Keratinocyte (primary cell): Measurements from ENCODE around the gene LAMC3. TPM values are rescaled to one million over a fixed set of nuclear protein-coding genes. Genes with fewer than 3 reads are reported as not detected.

Experiments
- DNase-seq: peaks from one replicate; pipeline ENCODE4 v3.0.0-alpha.2; 2011; ENCODE audit warnings: low read depth, missing footprints, low spot score
- FAIRE-seq: peaks from 2 replicates; lab custom pipeline; 2011; peaks lifted over from hg19 to GRCh38; lab: Jason Lieb, UNC
- H2AFZ ChIP-seq: 2 replicates; pipeline ENCODE4 v1.6.0; 2012; ENCODE audit warnings: low read length, control low read depth, inconsistent platforms; ENCODE audit not compliant: control insufficient read depth
- H3K27ac ChIP-seq: 2 replicates; pipeline ENCODE4 v1.5.1; 2011; ENCODE audit warnings: low read length; ENCODE audit not compliant: control insufficient read depth, insufficient read depth
- H3K27me3 ChIP-seq: 3 replicates; pipeline ENCODE4 v1.6.0; 2011; ENCODE audit warnings: low read length; ENCODE audit not compliant: control insufficient read depth, insufficient read depth; ENCODE audit errors: extremely low read depth
- H3K36me3 ChIP-seq, 2 experiments: 2 replicates in 1 of 2; 3 replicates in 1 of 2; pipeline ENCODE4 v1.5.1; 2011; ENCODE audit warnings: low read length in 2 of 2, mild to moderate bottlenecking in 1 of 2; ENCODE audit not compliant: control insufficient read depth in 2 of 2, insufficient read depth in 2 of 2; ENCODE audit errors: extremely low read depth in 1 of 2
- H3K4me1 ChIP-seq: 3 replicates; pipeline ENCODE4 v1.5.1; 2011; ENCODE audit warnings: low read length; ENCODE audit not compliant: control insufficient read depth, insufficient read depth; ENCODE audit errors: extremely low read depth
- H3K4me2 ChIP-seq: 3 replicates; pipeline ENCODE4 v1.6.0; 2011; ENCODE audit warnings: low read depth, low read length; ENCODE audit not compliant: control insufficient read depth, insufficient read depth; ENCODE audit errors: extremely low read depth
- H3K4me3 ChIP-seq, 3 experiments: fragments of 200-600 bp in 1 of 3; sonication (generic) in 1 of 3; 2 replicates in 2 of 3; 3 replicates in 1 of 3; pipeline ENCODE4 v1.5.1; 2011 to 2016; ENCODE audit warnings: low read length in 3 of 3, mild to moderate bottlenecking in 3 of 3, control low read depth in 2 of 3, inconsistent platforms in 1 of 3, low read depth in 1 of 3, mixed read lengths in 1 of 3, mixed run types in 1 of 3, moderate library complexity in 1 of 3; ENCODE audit not compliant: control insufficient read depth in 2 of 3, insufficient read depth in 2 of 3; ENCODE audit errors: extremely low read depth in 1 of 3
- H3K79me2 ChIP-seq: 2 replicates; pipeline ENCODE4 v1.6.0; 2012; ENCODE audit warnings: low read length; ENCODE audit not compliant: control insufficient read depth, insufficient read depth
- H3K9ac ChIP-seq: 3 replicates; pipeline ENCODE4 v1.6.0; 2011; ENCODE audit warnings: low read length; ENCODE audit not compliant: control insufficient read depth, insufficient read depth; ENCODE audit errors: extremely low read depth
- H3K9me1 ChIP-seq: 3 replicates; pipeline ENCODE4 v1.6.0; 2011; ENCODE audit warnings: low read length; ENCODE audit not compliant: control insufficient read depth, insufficient read depth; ENCODE audit errors: extremely low read depth
- H3K9me3 ChIP-seq: 2 replicates; pipeline ENCODE4 v1.5.1; 2012; ENCODE audit warnings: low read depth, low read length; ENCODE audit not compliant: control insufficient read depth
- H4K20me1 ChIP-seq: 3 replicates; pipeline ENCODE4 v1.6.0; 2011; ENCODE audit warnings: low read length; ENCODE audit not compliant: control insufficient read depth, insufficient read depth; ENCODE audit errors: extremely low read depth
- CTCF ChIP-seq, 3 experiments: IDR thresholded peaks in 1 of 3; conservative IDR thresholded peaks in 1 of 3; optimal IDR thresholded peaks in 1 of 3; 2 replicates in 2 of 3; 3 replicates in 1 of 3; pipeline versions ENCODE3 to v1.5.1; 2011; ENCODE audit warnings: low read length in 3 of 3, mild to moderate bottlenecking in 3 of 3, moderate library complexity in 2 of 3, control low read depth in 1 of 3, inconsistent platforms in 1 of 3; ENCODE audit not compliant: insufficient read depth in 2 of 3; ENCODE audit errors: extremely low read depth in 1 of 3
- EZH2 ChIP-seq: IDR thresholded peaks from one replicate; pipeline ENCODE4 v1.6.1; 2012; ENCODE audit warnings: inconsistent platforms, mild to moderate bottlenecking, low read length, moderate library complexity
- dilution Hi-C: fragments of 300-500 bp; cut with MboI; formaldehyde crosslinking; loops from one replicate; pipeline ENCODE4 v1.7.0; 2020; ENCODE audit warnings: low sequenced_read_pairs; ENCODE audit not compliant: extremely low pct_ligation_motif_present
- polyA plus RNA-seq, 5 experiments: library from polyadenylated mRNA; depleted of rRNA in 3 of 5; stranded (reverse) in 3 of 5; stranded (forward) in 1 of 5; unstranded in 1 of 5; fragments of >200 nt; gene quantifications; 1 replicate in 1 of 5; 2 replicates in 3 of 5; 3 replicates in 1 of 5; pipeline versions ENCODE4 v1.2.1 to v1.2.3, GENCODE V29; 2011 to 2012; ENCODE audit warnings: missing spikeins in 2 of 5, low read depth in 1 of 5, low replicate concordance in 1 of 5

The LAMC3 gene
- polyA plus RNA-seq, 1 donor (not counting 4 experiments of a cell fraction or from before 2014, with no cell fraction given), result not detected

DNA sequence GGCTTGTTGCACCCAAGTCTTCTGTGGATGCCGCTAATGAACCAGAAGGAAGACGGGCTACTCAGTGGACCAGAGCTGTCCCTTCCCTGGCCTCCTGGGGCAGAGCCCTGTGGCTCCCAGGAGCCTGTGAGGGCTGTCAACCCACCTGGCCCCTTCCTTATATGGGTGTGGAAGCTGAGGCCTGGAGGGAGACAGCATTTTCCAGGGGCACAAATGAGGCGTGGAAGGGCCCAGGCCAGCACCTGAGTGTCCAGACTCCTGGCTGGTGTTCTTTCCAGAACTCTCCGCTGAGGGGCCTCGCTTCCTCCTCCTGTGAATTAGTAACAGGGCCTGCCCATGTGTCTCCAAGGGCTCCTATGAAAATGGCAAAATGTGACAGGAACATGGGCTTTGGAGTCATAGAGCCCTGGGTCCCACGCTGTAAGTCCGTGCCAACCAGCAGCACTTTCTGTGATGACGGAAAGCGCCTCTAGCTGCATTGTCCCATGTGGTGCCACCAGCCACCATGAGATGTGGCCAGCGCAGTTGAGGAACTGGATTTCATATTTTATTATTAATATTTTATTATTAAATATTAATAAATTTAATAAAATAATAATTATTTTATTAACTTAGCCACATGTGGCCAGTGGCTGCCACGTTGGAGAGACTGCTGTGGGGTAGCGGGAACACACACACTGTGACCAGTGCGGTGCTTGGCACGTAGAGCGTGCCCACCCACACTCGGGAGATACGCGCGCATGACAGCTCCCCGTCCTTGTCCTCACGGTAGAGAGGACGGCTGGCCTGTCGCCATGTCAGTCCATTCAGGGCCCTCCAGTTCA is 18.3 kb downstream of the LAMC3 start:
- H3K4me2 ChIP-seq, result no peak overlapping the region
- no peak overlapping the region for H3K4me3 ChIP-seq
- H4K20me1 ChIP-seq, result no peaks in the 10 kb centered on the region
- H3K36me3 ChIP-seq, result no peaks in the 10 kb centered on the region
- no peak for DNase-seq
- dilution Hi-C loops, result no loop called here
- no peak for FAIRE-seq
- H3K79me2 ChIP-seq, result no peaks in the 10 kb centered on the region
- H3K27ac ChIP-seq, result no peak overlapping the region
- no peak overlapping the region for H3K9ac ChIP-seq
- no peaks in the 10 kb centered on the region for H3K9me3 ChIP-seq
- no peak overlapping the region for H2AFZ ChIP-seq
- no peak for TF ChIP-seq CTCF (optimal IDR thresholded peaks at IDR 0.05 in 1 of 3, IDR thresholded peaks at IDR 0.05 in 1 of 3, conservative IDR thresholded peaks at IDR 0.05 in 1 of 3; ENCODE audit: extremely low read depth in 1 of 3, insufficient read depth in 2 of 3, low read length in 3 of 3)
- TF ChIP-seq EZH2, result no peak
- H3K27me3 ChIP-seq, result peaks cover 13% of the 10 kb centered on the region
- no peaks in the 10 kb centered on the region for H3K4me1 ChIP-seq
- no peaks in the 10 kb centered on the region for H3K9me1 ChIP-seq

DNA sequence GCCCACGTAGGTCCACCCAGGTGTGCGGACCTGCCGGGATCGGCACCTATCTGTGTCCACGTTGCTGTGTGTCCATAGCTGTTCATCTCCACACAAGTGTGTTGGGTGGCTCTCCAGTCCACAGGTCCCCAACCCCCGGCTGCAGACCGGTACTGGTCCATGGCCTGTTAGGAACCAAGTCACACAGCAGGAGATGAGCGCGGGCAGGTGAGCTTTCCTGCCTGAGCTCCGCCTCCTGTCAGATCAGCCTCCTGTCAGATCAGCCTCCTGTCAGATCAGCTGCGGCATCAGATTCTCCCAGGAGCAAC is 18.9 kb downstream of the LAMC3 start:
- dilution Hi-C loops, result no loop called here
- no peak for DNase-seq

More for the DNA sequence above, 18.9 kb downstream of the LAMC3 start:
- FAIRE-seq, result no peak
- Histone ChIP-seq H3K27me3 (peaks cover 13% of the 10 kb centered on the region), H3K4me2 (no peak overlapping the region), H2AFZ (no peak overlapping the region), H3K36me3 (no peaks in the 10 kb centered on the region), H3K4me3 (no peak overlapping the region), H4K20me1 (no peaks in the 10 kb centered on the region), H3K9me3 (no peaks in the 10 kb centered on the region), H3K27ac (no peak overlapping the region), H3K9ac (no peak overlapping the region), H3K4me1 (no peaks in the 10 kb centered on the region), H3K9me1 (no peaks in the 10 kb centered on the region), H3K79me2 (no peaks in the 10 kb centered on the region)
- no peak for TF ChIP-seq EZH2
- no peak for TF ChIP-seq CTCF (optimal IDR thresholded peaks at IDR 0.05 in 1 of 3, IDR thresholded peaks at IDR 0.05 in 1 of 3, conservative IDR thresholded peaks at IDR 0.05 in 1 of 3; ENCODE audit: extremely low read depth in 1 of 3, insufficient read depth in 2 of 3, low read length in 3 of 3)
